Esophagus (tissue), 2 donors: Measurements from ENCODE around the gene PRKAB1. TPM values are rescaled to one million over a fixed set of nuclear protein-coding genes. Genes with fewer than 3 reads are reported as not detected.

ENCODE experiments used
- polyA plus RNA-seq, 2 donors: library from polyadenylated mRNA; stranded (reverse); fragments of 200-250 nt; gene quantifications; one replicate each; pipeline ENCODE4 v1.2.3, GENCODE V29; 2013
- donor health status: healthy with polysubstance abuse.
- donor health status: Bipolar disorder and iron deficiency.

The PRKAB1 gene
- polyA plus RNA-seq, 2 donors: 28.0 to 30.8 TPM

Other genes starting within 250 kb of the PRKAB1 start
- under 1 TPM; 0.04 to 0.07 TPM for gene TMEM233, start 74.4 kb upstream of the PRKAB1 start, polyA plus RNA-seq
- 1 to 10 TPM; 2.9 to 4.1 TPM for gene CIT, start 209.2 kb downstream of the PRKAB1 start, polyA plus RNA-seq